ENCODE measurements around the gene RAB4B.
"Not testable (repeated sequence)": the region's sequence is repeated elsewhere in the genome, so short reads cannot be mapped to it uniquely, and the experiment has no call there.

Gene RAB4B

GRCh38 chr19:40819479-40820234 is 41.6 kb downstream of the RAB4B start:
- DNase-seq (ENCODE audit: low read depth in 1 of 2, low spot score in 1 of 2) = peak in 1 of 2 donors; percentile 47

- no peak for DNase-seq (ENCODE audit: low read depth in 1 of 2, low spot score in 1 of 2)
Observed at GRCh38 chr19:40822161-40822560, 44.1 kb downstream of the RAB4B start.

DNA sequence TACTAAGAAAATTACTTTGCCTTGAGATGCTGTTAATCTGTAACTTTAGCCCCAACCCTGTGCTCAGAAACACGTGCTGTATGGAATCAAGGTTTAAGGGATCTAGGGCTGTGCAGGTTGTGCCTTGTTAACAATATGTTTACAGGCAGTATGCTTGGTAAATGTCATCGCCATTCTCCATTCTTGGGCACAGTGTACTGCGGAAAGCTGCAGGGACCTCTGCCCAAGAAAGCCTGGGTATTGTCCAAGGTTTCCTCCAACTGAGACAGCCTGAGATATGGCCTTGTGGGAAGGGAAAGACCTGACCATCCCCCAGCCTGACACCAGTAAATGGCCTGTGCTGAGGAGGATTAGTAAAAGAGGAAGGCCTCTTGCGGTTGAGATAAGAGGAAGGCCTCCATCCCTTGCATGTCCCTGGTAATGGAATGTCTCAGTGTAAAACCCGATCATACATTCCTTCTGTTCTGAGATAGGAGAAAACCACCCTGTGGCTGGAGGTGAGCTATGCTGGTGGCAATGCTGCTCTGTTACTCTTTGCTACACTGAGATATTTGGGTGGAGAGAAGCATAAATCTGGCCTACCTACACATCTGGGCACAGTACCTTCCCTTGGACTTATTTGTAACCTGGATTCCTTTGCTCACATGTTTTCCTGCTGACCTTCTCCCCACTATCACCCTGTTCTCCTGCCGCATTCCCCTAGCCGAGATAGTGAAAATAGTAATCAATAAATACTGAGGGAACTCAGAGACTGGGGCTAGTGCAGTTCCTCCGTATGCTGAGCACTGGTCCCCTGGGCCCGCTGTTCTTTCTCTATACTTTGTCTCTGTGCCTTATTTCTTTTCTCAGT is 44.9 kb downstream of the RAB4B start:
- DNase-seq (ENCODE audit: low read depth in 1 of 2, low spot score in 1 of 2) = not testable (repeated sequence)

DNA sequence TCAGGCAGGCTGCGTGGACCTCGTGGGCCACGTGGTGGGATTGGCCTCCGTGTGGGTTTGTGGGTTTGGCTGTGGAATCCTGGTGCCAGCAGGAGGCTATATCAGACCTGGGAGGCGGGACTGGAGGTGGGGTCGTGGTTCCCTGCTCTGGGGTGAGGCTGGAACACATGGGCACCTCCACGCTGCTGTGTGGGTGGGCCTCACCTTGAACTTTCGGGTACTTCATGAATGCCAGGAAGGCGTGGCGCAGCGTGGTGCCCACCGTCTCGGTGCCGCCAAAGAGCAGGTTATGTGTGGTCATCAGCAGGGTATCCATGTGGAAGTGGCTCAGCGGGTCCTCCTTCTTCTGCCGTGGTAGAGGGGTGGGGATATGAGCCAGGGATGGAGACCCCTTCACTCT is 46.9 kb downstream of the RAB4B start:
- DNase-seq (ENCODE audit: low read depth in 1 of 2, low spot score in 1 of 2) = not testable (repeated sequence)

DNA sequence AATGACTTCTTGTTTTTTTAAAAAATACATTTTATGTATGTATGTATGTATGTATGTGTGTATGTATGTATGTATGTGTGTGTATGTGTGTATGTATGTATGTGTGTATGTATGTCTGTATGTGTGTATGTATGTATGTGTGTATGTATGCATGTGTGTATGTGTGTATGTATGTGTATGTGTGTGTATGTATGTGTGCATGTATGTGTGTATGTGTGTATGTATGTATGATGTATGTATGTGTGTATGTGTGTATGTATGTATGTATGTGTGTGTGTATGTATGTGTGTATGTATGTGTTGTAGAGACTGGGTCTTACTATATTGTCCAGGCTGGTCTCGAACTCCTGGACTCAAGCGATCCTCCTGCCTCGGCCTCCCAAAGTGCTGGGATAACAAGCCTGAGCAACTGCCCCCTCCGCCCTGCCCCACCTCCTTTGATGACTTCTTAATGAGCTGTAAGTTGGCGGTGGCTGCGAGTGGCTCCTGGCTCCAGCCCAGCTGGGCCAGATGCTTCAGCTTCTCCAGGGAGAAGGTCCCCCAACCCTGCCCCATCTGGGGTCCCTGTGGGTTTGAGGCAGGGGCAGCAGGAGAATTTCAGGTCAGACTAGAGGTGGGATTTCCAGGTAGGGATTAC is 47.5 kb downstream of the RAB4B start:
- DNase-seq (ENCODE audit: low read depth in 1 of 2, low spot score in 1 of 2) = not testable (repeated sequence)

DNA sequence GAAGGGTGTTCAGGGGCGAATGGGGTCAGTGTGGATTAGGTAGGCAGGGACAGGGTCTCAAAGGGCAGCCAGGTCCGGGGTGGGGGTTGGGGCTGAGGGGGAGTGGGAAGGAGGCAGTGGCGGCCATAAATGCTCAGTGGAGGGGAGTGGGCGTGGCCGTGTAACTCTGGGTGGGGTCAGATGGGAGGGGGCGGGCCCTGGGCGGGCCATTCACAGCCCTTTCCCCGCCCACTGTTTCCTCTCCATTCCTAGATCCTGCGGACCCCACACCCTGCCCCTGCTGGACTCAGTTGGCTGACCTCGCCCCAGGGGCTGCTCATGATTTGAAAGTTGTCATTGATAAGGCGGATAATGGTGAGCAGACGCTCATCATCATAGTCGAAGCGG is 48.3 kb downstream of the RAB4B start:
- not testable (repeated sequence) for DNase-seq (ENCODE audit: low read depth in 1 of 2, low spot score in 1 of 2)

DNA sequence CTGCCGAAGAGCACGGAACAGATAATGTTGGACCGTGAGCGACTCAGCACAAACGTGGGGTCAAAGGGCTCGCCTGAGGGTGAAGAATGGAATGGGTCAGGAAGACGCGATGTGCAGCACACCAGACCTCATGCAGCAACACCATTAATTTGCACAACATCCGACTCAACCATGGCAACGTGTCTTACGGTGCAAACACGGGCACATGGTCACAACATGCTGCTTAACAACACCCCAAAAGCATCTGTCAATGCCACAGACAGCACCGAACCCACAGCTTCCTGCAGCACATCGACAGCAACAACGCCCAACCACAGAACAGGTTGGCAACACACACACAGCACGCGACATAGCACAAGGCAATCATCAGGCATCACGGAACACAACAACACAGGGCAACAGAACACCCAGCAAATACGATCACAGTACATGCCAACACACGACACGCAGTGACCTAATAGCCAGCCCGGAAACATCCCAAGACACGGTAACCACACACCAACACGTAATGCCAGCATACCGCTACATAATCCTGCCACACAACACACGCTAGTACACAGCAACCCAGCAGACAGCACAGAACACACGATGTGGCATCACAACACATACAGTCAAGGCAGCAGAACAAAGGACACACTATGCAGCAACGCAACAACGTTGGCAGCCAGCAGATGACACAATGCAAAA is 48.8 kb downstream of the RAB4B start:
- DNase-seq (ENCODE audit: low read depth in 1 of 2, low spot score in 1 of 2) = peak in 1 of 2 donors; percentile 34

GRCh38 chr19:40827386-40828247 is 49.6 kb downstream of the RAB4B start:
- DNase-seq (ENCODE audit: low read depth in 1 of 2, low spot score in 1 of 2) = no peak

GRCh38 chr19:40829205-40829604 is 51.2 kb downstream of the RAB4B start:
- DNase-seq (ENCODE audit: low read depth in 1 of 2, low spot score in 1 of 2) = no peak

- DNase-seq (ENCODE audit: low read depth in 1 of 2, low spot score in 1 of 2) = not testable (repeated sequence)
Observed at GRCh38 chr19:40830741-40831140, 52.7 kb downstream of the RAB4B start.

DNA sequence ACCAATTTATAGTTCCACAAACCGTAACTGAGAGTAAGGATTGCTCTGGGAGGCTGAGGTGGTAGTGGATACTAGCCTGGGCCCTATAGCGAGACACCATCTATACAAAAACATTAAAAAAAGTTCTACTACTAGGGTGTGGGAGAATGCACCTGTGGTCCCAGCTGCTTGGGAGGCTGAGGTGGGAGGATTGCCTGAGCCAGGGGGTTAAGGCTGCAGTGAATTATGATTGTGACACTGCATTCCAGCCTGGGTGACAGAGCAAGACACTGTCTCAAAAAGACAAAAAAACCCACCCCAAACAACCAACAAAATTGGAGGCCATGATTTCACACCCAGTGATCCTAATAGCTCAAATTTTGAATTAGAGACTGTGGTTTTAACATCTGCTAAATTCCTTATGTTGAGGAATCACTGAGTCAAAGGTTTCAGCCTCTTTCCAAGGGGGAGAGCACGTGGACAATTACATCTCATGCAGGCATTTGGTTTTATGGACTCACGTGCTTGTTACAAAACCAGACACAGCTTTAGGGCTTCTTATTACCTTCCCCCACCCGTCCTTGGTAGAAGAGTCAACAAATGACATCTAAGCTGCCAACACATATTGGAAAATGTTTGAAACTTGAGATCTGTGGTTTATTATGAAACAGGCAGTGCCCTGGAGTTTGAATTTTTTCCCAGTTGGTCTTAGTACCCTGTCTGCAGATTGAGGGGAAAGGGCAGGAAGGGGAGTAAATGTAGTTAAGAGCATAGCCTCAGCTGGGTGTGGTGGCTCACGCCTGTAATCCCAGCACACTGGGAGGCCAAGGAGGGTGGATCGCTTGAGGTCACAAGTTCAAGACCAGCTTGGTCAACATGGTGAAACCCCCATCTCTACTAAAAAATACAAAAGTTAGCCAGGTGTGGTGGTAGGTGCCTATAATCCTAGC is 53.7 kb downstream of the RAB4B start:
- DNase-seq (ENCODE audit: low read depth in 1 of 2, low spot score in 1 of 2) = no peak

DNA sequence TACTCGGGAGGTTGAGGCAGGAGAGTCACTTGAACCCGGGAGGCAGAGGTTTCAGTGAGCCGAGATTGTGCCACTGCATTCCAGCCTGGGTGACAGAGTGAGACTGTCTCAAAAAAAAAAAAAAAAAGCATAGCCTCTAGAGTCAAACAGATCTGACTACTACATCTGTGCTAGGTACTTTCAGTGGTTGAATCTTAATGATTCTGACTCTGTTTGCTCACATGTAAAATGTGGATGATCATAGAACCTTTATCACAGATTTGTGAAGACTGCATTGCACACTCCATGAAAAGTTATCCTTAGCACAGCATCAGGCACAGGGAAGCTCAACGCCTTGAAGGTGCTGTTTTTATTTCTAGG is 54.4 kb downstream of the RAB4B start:
- not testable (repeated sequence) for DNase-seq (ENCODE audit: low read depth in 1 of 2, low spot score in 1 of 2)

DNA sequence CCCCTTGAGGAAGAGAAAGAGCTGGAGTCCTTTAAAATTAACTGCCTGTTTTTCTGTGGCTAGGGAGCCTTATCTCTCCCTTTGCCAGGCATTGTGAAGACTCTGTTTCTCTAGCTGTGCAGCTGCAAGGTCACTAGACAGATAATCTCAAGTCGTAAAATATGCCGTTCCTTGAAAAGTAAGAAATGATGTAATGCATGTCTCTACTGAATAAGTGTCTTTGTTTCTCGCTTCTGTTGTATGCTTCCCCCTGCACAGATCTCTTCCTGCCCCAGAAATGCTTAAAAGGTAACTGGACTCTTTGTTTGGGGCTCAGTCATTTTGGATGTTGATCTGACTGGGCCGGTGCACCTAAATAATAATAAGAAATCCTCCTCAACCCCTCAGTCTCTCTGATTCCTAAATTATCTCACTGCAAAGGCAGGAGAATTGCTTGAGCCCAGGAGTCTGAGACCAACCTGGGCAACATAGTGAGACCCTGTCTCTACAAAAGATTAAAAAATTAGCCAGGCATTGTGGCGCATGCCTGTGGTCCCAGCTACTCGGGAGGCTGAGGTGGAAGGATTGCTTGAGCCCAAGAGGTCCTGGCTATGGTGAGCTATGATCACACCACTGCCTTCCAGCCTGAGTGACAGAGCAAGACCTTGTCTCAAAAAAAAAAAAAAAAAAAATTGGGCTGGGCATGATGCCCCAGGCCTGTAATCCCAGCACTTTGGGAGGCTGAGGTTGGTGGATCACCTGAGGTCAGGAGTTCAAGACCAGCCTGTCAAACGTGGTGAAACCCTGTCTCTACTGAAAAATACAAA is 55.9 kb downstream of the RAB4B start:
- not testable (repeated sequence) for DNase-seq (ENCODE audit: low read depth in 1 of 2, low spot score in 1 of 2)

- no peak for DNase-seq (ENCODE audit: low read depth in 1 of 2, low spot score in 1 of 2)
Observed at GRCh38 chr19:40836754-40837429, 58.8 kb downstream of the RAB4B start.

GRCh38 chr19:40838477-40838876 is 60.4 kb downstream of the RAB4B start:
- not testable (repeated sequence) for DNase-seq (ENCODE audit: low read depth in 1 of 2, low spot score in 1 of 2)

DNA sequence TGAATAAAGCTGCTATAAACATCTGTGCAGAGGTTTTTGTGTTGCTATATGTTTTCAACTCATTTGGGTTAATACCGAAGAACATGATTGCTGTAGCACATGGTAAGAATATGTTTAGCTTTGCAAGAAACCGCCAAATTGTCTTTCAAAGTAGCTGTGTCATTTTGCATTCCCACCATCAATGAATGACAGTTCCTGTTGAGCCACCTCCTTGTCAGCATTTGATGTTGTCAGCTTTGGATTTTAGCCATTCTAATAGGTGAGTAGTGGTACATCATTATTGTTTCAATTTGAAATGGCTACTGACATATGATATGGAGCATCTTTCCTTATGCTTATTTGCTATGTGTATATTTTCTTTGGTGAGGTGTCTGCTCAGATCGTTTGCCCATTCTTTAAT is 64.0 kb downstream of the RAB4B start:
- DNase-seq (ENCODE audit: low read depth in 1 of 2, low spot score in 1 of 2) = not testable (repeated sequence)

GRCh38 chr19:40842997-40843652 is 65.1 kb downstream of the RAB4B start:
- DNase-seq (ENCODE audit: low read depth in 1 of 2, low spot score in 1 of 2) = not testable (repeated sequence)
